Esophagus squamous epithelium (tissue), 5 donors: ENCODE results near the gene AGAP5. TPM values are rescaled to one million over a fixed set of nuclear protein-coding genes. Genes with fewer than 3 reads are reported as not detected.

Experiments used
- DNase-seq: peaks from one replicate; lab custom pipeline; 2025; lab: John Stamatoyannopoulos, UW
- H3K27ac ChIP-seq, 4 donors: fragments of 200-600 bp; sonication (generic); one replicate each; pipeline ENCODE4 v1.5.1; 2016 to 2019; ENCODE audit warnings: mild to moderate bottlenecking in 1 of 4
- H3K27me3 ChIP-seq, 4 donors: fragments of 200-600 bp; sonication (generic); 1 replicate in 3 of 4; 2 replicates in 1 of 4; pipeline versions ENCODE4 v1.5.1 to v1.6.0; 2017 to 2021; ENCODE audit warnings: antibody characterized with exemption in 1 of 4
- H3K36me3 ChIP-seq, 3 donors: fragments of 200-600 bp; sonication (generic); one replicate each; pipeline ENCODE4 v1.5.1; 2016 to 2019
- H3K4me1 ChIP-seq, 3 donors: fragments of 200-600 bp; sonication (generic); one replicate each; pipeline ENCODE4 v1.5.1; 2017 to 2019
- H3K4me3 ChIP-seq, 4 donors: fragments of 200-600 bp; sonication (generic); 1 replicate in 3 of 4; 2 replicates in 1 of 4; pipeline ENCODE4 v1.5.1; 2016 to 2019; ENCODE audit warnings: mild to moderate bottlenecking in 2 of 4, moderate library complexity in 1 of 4
- H3K9me3 ChIP-seq, 3 donors: fragments of 200-600 bp; sonication (generic); one replicate each; pipeline ENCODE4 v1.5.1; 2016 to 2019
- POLR2A ChIP-seq, 4 donors: fragments of 450-650 bp; IDR thresholded peaks; one replicate each; pipeline ENCODE4 v1.6.1; 2017; ENCODE audit warnings: antibody characterized with exemption in 4 of 4, mild to moderate bottlenecking in 4 of 4, moderate library complexity in 3 of 4
- WGBS, 2 donors: methylation state at CpG; one replicate each; pipeline ENCODE4 v1.1.5; 2018; 5-methylcytosine and 5-hydroxymethylcytosine counted together
- intact Hi-C: fragments of 100-400 bp; cut with DNase I; formaldehyde crosslinking; loops from one replicate; pipeline ENCODE4 v1.15.0; 2022
- total RNA-seq, 4 donors: library from RNA; depleted of rRNA; stranded (reverse); fragments of >200 nt; gene quantifications; one replicate each; pipeline ENCODE4 v1.1.0, GENCODE V29; 2016
- TF ChIP-seq, protein P1 (sequence below), 6 experiments: fragments of 450-650 bp in 4 of 6; fragments of 200-600 bp in 2 of 6; sonication (generic) in 2 of 6; IDR thresholded peaks; one replicate each; pipeline ENCODE4 v1.5.1; 2016 to 2019; ENCODE audit warnings: antibody characterized with exemption in 6 of 6, mild to moderate bottlenecking in 4 of 6, moderate library complexity in 4 of 6
- donor health status: DM: yes; HTN: yes; CAD: no.

AGAP5 gene
- total RNA-seq, 4 donors from 2014 or later = 1.7 to 7.9 (median 5.9) TPM

DNA sequence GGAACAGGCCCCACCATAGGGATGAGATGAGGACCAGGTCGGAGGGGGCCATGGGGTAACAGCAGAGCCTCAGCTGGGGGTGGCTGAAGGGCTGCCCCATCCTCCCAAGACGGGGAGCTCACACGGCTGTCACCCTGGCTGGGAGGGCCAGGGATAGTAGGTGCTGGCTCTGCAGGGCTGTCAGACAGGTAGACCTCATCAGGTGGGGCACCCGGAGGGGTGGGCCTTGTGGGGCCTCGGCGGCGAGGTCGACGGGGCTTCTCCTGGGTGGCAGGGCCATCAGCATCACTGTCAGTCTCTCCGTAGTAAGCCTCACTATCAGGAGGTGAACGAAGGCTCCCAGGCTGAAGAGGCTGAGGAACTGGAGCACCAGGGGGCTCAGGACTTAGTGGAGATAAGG lies 44.7 kb downstream of the AGAP5 start:
- 82 to 91% methylated on average over 2 to 9 of the region's 11 CpGs for WGBS, 2 donors
- Histone ChIP-seq H3K27me3 (no peaks in the 10 kb centered on the region), H3K36me3 (no peaks in the 10 kb centered on the region), H3K4me1 (peaks cover 1 to 21% (median 3%) of the 10 kb centered on the region in 3 donors), H3K9me3 (no peaks in the 10 kb centered on the region), H3K4me3 (no peak overlapping the region), H3K27ac (no peak overlapping the region)
- intact Hi-C loops = no loop called here
- TF ChIP-seq POLR2A (IDR thresholded peaks at IDR 0.05) = no peak
- TF ChIP-seq, protein P1, sequence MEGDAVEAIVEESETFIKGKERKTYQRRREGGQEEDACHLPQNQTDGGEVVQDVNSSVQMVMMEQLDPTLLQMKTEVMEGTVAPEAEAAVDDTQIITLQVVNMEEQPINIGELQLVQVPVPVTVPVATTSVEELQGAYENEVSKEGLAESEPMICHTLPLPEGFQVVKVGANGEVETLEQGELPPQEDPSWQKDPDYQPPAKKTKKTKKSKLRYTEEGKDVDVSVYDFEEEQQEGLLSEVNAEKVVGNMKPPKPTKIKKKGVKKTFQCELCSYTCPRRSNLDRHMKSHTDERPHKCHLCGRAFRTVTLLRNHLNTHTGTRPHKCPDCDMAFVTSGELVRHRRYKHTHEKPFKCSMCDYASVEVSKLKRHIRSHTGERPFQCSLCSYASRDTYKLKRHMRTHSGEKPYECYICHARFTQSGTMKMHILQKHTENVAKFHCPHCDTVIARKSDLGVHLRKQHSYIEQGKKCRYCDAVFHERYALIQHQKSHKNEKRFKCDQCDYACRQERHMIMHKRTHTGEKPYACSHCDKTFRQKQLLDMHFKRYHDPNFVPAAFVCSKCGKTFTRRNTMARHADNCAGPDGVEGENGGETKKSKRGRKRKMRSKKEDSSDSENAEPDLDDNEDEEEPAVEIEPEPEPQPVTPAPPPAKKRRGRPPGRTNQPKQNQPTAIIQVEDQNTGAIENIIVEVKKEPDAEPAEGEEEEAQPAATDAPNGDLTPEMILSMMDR (IDR thresholded peaks at IDR 0.05) = no peak
- no peak for DNase-seq

GRCh38 chr10:73650537-73651331 lies 47.2 kb downstream of the AGAP5 start:
- no peak for TF ChIP-seq POLR2A (IDR thresholded peaks at IDR 0.05)
- TF ChIP-seq, protein P1 (IDR thresholded peaks at IDR 0.05) = no peak
- H3K4me1 ChIP-seq = peaks cover 8 to 31% (median 12%) of the 10 kb centered on the region in 3 donors
- WGBS, 2 donors = 68 to 75% methylated on average over 4 of the region's 5 CpGs
- H3K27me3 ChIP-seq = no peaks in the 10 kb centered on the region
- H3K27ac ChIP-seq = no peak overlapping the region
- no peak overlapping the region for H3K4me3 ChIP-seq
- no peaks in the 10 kb centered on the region for H3K9me3 ChIP-seq
- DNase-seq = no peak
- intact Hi-C loops = no loop called here
- no peaks in the 10 kb centered on the region for H3K36me3 ChIP-seq

DNA sequence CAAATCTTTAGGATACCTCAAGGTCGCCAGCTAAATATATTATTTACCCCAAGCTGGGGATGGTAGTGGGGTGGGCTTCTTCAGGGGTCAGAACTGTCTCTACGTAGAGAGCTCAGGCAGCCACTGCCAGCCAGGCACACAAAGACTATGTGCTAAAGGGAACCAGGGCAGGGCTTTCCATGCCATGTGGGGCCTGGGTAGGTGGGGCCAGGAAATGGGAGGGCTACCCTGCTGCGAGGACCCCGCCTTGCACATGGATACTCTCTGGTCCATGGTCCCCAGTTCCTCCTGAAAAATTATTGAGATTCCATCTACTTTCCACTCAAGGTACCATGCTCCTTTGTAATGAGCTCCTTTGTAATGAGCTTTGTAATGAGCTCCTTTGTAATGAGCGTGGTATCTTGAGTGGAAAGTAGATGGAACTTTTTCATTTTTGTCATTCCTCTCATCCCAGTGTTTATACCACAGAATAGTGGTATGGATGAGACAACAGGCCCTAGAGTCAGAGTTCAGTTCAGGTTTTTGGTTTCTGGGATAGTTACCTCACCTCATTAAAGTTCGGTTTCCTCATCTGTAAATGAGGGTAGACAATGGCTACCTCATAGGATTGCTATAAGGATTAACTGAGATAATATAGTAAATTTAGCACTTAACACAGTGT lies 47.9 kb downstream of the AGAP5 start:
- no peak for DNase-seq
- intact Hi-C loops = no loop called here
- 86 to 92% methylated on average over 4 to 6 of the region's 6 CpGs for WGBS, 2 donors
- Histone ChIP-seq H3K9me3 (no peaks in the 10 kb centered on the region), H3K36me3 (no peaks in the 10 kb centered on the region), H3K27me3 (no peaks in the 10 kb centered on the region), H3K27ac (no peak overlapping the region), H3K4me1 (peaks cover 8 to 24% (median 12%) of the 10 kb centered on the region in 3 donors), H3K4me3 (no peak overlapping the region)
- TF ChIP-seq POLR2A (IDR thresholded peaks at IDR 0.05) = no peak
- TF ChIP-seq, protein P1 (IDR thresholded peaks at IDR 0.05) = no peak

- intact Hi-C loops = no loop called here
- Histone ChIP-seq H3K27me3 (no peaks in the 10 kb centered on the region), H3K27ac (no peak overlapping the region), H3K36me3 (no peaks in the 10 kb centered on the region), H3K4me1 (peaks cover 8 to 22% (median 12%) of the 10 kb centered on the region in 3 donors), H3K9me3 (no peaks in the 10 kb centered on the region), H3K4me3 (no peak overlapping the region)
- DNase-seq = no peak
- TF ChIP-seq, protein P1 (IDR thresholded peaks at IDR 0.05) = no peak
- no peak for TF ChIP-seq POLR2A (IDR thresholded peaks at IDR 0.05)
- WGBS, 2 donors = 64 to 68% methylated on average over 2 to 4 of the region's 4 CpGs
Observed at GRCh38 chr10:73648975-73649829, 48.7 kb downstream of the AGAP5 start.
